RPMI7951 (cell line): ENCODE results near the gene TP53TG3F. TPM values are rescaled to one million over a fixed set of nuclear protein-coding genes. Genes with fewer than 3 reads are reported as not detected.
"Not testable (repeated sequence)": the region's sequence is repeated elsewhere in the genome, so short reads cannot be mapped to it uniquely, and the experiment has no call there.

ENCODE experiments used
- DNase-seq: peaks from one replicate; pipeline ENCODE4 v3.0.0-alpha.2; 2012; ENCODE audit warnings: low read depth
- total RNA-seq: library from RNA; depleted of rRNA; stranded (reverse); fragments of >200 nt; shearing (Covaris generic); gene quantifications from 2 replicates; pipeline ENCODE4 v1.2.3, GENCODE V29; 2014; rRNA removed

The TP53TG3F gene
- 0.10 TPM in 1 of 2 replicates, not detected in the other for total RNA-seq

- DNase-seq, result not testable (repeated sequence)
Measured at GRCh38 chr16:33459312-33459711, at the start of gene TP53TG3F. Gene TP53TG3F (plus strand): TSS chr16:33459612. CDS start chr16:33459680, 68 bp downstream.

GRCh38 chr16:33491611-33492010 lies 32.2 kb downstream of the TP53TG3F start:
- not testable (repeated sequence) for DNase-seq

- DNase-seq, result not testable (repeated sequence)
Measured at GRCh38 chr16:33507231-33507630, 47.8 kb downstream of the TP53TG3F start.

GRCh38 chr16:33509070-33509469 lies 49.7 kb downstream of the TP53TG3F start:
- not testable (repeated sequence) for DNase-seq

GRCh38 chr16:33509906-33510305 lies 50.5 kb downstream of the TP53TG3F start:
- DNase-seq, result not testable (repeated sequence)

Other genes with a start within 250 kb of the TP53TG3F start
- gene TP53TG3E, start 155.3 kb upstream of the TP53TG3F start, total RNA-seq, result not detected in 2 replicates
- 1.4 TPM in 1 of 2 replicates, not detected in the other for gene TP53TG3B, start 98.8 kb upstream of the TP53TG3F start, total RNA-seq